Activated CD4-positive, alpha-beta T cell treated with anti-CD3 and anti-CD28 coated beads for 24 hours (primary cell): ENCODE results near the gene ABLIM2.

ENCODE experiments used
- DNase-seq, 2 donors: peaks; one replicate each; pipeline ENCODE4 v3.0.0-alpha.2; 2020; ENCODE audit warnings: low read depth in 2 of 2

Gene ABLIM2

DNA sequence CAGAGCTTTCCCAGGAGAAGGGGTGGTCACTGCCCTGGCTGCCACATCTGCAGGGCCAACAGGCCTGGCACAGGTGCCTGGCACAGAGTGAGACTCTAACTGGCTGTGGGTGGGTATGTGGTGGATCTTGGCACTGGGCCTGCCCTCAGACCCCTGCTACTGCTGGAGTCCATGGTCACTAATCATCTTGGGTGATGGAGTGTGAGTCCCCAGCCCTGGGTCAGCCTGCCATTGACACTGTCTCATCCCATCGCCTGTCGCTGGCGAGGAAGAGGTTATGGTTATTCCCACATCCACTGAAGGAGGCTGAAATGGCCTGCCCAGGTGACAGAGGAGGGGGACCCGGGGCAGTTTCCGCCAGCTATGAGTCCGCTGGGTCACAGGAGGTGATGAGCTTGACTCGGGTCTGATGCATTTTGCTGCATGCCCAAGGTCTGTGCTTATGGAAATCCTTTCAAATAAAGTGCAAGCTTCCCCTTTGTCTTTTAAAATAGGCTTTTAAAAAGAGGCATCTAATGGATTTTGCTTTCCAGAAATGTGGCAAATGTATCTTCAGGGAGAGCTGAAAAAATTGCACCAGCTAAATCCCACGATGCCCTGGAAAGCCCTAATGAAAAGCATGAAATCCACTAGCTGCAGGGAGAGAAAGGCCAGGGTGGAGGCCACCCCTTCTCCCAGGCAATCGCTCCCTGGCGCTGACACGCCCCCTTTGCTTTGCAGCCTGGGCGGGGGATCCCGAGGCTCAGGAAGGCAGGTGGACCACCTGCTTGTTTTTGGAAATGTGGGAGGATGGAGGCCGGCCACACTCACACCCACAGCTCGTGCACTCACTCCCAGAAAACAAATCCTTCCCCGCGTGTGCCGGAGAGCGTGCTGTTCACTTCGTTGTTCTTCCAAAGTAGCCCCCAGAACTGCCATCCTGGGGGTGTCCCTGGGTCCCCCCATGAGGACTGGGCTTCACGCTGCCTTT, 54.9 kb downstream of the ABLIM2 start:
- no peak for DNase-seq

DNA sequence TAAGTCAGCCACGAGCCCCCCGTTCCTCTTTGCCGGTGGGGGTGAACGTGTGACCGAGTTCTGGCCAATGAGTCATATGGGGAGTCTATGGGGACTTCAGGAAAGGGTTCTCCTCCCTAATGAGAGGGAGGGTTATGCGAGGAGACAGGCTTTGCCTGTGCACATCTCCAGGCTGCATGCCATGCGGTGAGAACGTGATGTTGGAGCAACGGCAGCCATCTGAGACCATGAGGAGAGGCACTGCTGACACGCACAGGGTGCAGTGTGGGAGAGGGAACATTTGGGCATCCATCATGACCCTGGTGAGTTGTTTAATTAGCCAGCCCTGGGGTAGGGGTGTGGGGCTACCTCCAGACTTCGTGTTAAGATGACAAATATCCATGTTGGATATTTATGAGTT, 55.8 kb downstream of the ABLIM2 start:
- DNase-seq, result no peak

DNA sequence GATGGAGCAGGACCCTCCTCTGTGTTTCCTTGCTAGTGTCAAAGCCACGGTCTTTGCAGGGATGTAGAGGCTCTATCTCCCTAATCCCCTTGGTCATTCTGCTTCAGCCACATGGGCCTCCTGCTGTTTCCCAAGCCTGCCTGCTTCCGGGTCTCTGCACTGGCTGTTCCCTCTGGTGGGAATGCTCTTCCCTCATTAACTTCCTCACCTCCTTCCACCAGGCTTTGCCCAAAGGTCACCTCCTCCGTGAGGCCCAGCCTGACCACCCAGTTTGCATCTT, 56.6 kb downstream of the ABLIM2 start:
- no peak for DNase-seq

DNA sequence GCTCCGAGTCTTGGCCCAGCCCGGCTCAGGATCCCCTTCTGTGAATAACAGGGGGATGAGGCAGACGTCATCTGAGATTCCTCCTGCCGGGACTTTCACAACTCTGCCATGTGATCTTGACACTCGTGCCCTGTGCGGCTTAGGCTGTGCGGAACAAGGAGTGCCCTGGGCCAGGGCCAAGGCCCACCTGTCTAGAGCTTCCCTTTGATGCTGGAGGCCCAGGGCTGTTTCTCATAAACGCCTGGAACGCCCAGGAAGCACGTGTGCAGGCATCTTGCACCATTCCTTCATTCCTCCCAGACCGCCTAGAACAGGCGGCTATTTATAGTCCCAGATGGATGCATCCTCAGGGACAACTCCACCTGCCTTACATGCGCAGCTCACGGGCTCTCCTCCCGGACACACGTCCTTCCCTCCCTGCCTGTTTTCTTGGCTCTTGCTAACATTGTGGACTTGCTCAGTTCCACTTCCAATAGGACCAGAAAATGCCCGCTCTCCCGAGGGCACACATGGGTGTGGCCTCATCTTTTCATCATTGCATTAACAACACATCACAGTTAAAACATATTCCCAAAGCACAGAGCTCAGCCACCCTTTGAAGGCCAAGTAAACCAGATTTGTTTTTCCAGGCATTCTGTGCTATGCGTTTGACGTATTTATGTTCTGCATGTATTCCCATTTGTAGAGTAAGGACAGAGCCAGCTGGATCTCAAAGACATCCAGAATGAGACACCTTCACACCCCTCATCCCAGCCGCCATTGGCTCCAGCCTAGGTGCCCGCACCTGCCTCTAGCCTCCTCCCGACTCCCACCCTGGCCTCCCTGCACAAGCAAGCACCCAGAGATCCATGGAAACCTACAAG, 57.2 kb downstream of the ABLIM2 start:
- no peak for DNase-seq

DNA sequence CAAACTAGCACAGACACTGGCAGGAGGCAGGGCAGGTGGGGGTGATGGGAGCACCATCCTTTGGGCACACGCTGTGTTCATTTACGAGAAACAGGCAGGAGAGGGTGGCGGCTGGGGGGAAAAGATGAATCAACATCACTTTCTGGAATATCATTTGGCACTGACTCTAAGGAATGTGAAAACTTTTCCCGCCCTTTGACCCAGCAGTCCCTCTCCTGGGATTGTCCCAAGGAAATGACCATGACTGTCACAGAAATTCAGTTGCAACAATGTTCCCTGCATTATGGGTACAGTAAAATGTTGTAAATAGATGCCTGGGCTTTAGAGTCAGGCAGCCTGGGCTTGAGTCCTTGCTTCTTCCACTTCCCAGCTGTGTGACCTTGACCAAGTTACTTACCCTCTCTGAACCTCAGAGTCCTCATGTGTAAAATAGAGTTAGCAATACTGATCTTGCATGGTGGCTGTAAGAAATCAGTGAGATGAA, 58.6 kb downstream of the ABLIM2 start:
- no peak for DNase-seq

DNA sequence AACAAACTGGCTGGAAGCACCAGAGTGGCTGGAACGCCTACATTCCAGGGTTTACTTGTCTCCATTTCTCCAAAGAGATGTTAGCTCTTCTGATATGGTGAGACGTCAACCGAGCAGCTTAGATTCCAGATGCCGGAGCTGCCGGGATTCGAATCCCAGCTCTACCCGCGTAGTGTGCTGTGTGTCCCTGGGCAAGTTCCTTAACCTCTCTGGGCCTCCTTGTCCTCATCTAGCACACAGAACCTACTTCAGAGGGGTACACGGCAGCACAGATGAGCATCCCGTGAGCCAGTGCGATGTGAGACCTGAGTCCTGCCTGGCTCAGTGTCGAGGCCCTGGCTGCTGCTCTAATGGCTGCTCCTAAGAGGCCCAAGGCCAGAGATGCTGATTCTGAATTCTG, 60.1 kb downstream of the ABLIM2 start:
- DNase-seq, result no peak

DNA sequence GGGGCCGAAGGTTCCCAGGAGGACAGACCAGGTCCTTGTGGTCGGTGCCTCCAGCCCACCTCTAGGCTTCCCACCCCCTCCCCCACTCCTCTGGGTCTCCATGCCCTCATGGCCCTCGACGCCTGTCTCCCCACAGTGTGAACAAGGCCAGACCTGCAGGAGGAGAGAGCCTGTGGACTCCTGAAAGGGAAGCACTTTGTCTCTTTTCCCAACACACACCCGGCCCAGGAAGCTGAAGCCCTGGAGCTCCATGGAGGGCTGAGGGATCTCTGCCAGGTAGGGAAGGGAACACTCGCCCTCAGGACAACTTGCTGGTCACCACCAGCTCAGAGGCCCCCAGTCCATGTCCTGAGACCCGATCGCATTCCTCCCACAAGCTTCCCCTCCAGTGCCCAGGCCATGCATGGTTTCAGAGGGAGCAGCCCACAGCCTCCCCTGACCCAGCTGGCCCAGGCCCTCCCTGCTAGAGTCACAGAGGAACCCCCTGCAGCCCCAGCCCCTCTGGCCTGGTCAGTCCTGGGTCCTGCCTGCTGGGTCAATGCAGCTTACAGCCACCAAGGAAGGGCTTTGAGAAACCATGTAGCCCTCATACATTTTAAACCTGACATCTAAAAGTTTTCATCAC, 60.8 kb downstream of the ABLIM2 start:
- DNase-seq, result no peak

DNA sequence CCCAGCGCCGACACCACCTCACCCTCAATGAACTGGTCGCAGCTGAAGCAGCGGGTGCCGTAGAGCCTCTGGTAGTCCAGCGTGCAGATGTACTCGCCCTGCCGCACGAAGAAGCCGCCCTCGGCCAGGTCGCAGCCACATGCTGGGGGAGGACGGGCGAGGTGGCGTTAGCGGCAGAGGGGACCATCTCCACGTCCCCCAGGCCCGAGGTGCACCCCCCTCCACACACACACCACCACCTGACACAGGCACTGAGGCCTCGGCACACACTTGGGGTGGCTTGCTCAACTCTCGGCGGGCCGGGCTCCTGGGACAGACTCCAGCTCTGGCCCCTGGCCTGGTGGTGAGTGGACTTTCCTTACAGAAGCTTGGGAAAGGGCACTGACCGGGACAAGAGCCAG, 61.5 kb downstream of the ABLIM2 start:
- no peak for DNase-seq

DNA sequence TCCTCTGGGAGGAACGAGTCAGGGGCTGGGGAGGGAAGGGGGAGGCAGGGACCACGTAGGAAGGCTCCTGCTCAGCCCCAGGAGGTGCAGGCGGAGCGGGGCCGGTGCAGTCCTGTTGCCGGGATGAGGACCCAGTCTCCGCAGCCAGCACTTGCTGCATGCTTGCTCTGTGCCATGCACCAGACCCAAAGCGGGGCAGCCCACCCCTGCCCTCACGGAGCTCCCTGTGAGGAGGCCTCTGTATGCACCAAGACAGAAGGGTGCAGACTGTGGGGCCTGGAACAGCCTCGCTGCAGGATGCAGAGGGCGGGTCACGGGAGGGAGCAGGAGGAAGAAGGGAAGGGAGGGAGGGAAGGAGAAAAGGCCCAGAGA, 61.9 kb downstream of the ABLIM2 start:
- no peak for DNase-seq

DNA sequence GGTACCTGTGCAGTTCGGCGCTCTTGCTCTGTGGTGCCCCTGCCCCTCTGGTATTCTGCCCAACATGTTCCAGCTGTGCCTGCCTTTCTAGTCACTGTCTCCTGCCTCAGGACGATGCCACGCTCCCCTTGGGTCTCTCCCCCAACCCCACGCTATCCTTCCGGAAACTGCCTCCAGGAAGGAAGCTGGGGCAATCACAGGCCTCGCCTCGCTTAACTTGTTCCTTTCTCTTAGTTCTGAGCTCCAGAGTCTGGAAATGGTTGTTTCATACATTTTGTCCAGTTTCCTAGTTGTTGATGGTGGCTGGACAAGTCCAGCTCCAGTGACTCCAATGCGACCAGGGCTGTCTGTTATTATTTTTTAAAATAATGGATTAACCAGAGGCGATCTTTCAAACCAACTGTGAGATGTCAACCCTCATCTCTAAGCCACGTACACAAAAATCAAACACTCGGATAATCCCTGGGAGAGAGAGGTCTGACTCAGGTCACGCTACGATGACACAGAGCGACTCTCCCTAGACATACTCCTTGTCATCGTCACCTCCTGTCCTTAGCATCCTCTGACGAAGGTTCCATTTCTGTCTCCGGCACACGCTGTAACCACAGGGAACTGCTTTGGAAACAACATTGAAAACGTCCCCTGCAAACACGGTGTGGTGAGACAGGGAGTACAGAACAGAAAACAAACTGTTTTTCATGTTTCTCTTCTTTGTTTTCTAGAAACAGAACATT, 62.5 kb downstream of the ABLIM2 start:
- DNase-seq, result no peak

DNA sequence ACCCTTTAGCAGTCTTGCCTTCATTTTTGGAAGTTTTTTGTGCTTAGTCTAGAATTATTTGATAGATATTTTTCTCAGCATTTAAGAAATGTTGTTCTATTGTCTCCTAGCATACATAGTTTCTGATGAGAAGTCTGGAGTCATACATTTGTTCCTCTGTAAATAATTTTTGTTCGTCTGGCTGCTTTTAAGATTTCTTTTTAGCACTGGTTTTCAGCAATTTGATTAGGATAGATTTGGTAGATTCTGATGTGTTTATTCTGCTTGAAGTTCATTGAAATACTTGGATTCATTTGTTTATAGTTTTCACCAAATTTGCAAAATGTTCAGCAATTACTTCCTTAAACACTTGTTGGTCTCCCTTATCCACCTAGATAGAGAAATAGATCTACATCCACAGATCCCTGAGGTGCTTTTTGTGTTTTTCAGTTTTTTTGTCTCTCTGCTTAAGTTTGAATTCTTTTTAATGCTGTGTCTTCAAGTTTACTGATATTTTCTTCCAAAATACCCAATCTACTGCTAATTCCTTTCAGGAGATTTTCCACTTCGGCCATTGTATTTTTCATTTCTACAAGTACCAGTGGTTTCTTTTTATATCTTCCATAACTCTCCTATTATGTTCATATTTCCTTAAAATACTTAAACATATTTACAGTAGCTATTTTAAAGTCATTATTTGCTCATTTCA, 64.9 kb downstream of the ABLIM2 start:
- DNase-seq, result no peak

DNA sequence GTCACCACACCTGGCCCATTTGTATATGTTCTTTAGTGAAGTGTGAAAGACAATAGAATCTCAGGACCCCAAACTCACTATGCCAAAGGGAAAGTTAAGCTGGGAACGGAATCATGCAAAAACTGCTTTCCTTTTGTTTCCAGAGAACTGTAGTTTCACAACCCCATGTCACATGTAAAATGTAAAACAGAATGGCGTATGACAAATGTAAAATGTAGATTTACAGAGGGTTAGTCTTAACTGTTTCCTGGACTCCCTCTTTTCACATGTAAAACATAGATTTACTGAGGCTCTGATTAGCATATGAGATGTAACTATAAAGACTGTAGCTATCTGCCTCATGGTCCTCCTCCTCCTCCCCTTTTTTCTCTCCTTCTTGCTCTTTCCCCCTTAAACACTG, 66.3 kb downstream of the ABLIM2 start:
- DNase-seq, result no peak

DNA sequence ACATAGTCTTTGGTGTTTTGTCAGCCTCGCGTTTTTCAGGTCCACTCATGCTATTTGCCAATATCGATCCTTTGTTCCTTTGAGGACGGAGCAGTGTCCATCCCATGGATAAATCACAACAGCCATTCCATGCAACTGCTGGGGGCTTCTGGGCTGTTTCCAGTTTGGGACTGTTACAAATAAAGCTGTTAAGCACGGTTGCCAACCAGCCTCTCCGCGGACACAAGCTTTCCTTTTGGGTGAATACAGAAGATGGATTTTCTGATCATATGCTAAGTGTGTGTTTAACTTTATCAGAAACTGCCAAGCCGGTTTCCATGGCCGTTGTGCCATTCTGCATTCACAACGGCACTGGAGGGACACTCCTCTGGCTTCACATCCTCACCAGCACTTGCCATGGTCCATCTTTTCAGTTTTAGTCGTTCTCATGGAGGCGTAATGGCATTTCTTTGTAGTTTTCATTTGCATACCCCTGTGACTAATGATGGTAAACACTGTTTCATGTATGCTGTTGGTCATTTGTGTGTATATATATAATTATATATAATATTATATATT, 67.8 kb downstream of the ABLIM2 start:
- DNase-seq, result no peak

DNA sequence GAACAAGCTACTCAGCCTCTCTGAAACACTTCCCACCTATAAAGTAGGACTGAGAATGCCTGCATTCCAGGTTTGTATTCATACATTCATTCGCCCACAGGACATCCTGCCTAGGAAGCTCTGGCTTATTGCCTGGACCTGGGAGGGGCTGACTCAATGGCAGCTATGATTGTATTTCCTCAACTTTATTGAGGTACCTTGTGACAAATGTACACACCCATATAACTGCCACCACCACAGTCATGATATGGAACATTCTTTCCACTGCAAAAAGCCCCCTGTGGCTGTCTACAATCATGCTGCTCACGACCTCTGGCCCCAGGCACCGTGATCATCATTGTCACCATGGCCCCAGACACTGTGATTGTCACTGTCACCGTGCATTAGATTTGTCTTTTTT, 68.3 kb downstream of the ABLIM2 start:
- no peak for DNase-seq

DNA sequence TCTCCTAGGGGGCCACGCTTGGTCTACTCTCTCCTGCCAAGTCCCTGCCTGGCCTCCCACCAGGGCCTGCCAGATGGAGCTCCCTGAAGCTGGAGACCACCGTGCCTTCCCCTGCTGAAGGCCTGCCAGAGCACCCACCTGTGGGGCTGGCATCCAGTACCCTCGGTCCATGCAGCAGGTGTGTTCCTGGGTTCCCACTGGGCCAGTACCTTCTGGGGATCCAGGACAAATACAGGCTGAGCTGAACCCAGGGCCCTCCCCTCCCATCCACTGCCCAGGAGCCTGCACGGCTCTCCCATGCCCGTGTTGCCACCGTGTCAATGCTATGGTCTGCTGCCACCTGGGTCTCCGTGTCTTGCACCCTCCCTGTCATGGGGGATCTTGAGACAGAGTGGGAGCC, 68.8 kb downstream of the ABLIM2 start:
- DNase-seq, result no peak

DNA sequence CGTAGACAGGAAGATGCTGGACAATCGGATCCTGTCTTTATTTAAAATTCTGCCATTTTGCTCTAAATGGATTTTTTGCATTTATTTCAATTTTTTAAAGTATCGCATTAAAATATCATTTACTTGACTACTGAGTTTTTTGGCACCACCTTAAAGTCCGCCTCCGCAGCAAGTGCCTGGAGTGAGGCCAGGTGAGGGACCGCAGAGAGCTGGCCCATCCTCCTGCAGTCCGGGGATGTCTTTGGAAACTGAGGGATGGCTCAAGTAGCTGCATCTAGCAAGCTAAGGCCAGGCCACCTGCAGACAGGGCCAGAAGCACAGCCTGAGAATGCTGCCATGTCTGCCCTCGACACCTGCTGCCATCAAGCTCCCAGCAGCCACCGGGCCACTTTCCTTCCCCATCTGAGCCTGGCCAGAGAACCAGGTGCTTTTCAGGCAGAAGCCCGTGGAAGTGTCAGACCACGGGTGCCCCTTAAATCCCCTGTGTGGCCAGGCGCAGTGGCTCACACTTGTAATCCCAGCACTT, 69.6 kb downstream of the ABLIM2 start:
- DNase-seq, result no peak

DNA sequence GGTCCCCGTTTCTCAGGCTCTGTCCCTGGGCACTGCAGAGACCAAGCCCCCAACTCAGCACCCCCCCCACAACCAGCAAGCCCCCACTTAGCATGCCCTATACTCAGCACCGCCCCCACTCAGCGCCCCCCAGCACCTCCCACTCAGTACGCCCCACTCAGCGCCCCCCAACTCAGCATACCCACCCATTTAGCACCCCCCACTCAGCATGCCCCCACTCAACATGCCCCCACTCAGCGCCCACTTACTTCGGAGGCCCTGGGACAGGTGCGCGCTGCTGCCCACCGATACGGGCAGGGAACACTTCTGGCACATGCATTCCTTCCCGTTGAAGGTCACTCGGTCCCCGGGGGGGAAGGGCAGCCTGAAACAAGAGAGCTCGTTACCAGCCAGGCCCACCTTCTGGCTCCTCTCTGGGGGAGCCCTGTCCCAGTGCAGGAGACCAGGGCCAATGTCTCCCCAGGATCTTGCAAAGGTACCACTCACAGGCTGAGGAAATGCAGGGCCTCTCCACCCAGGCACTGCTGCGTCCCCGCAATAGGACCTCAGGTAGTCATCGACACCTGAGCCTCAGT, 70.6 kb downstream of the ABLIM2 start:
- no peak for DNase-seq

DNA sequence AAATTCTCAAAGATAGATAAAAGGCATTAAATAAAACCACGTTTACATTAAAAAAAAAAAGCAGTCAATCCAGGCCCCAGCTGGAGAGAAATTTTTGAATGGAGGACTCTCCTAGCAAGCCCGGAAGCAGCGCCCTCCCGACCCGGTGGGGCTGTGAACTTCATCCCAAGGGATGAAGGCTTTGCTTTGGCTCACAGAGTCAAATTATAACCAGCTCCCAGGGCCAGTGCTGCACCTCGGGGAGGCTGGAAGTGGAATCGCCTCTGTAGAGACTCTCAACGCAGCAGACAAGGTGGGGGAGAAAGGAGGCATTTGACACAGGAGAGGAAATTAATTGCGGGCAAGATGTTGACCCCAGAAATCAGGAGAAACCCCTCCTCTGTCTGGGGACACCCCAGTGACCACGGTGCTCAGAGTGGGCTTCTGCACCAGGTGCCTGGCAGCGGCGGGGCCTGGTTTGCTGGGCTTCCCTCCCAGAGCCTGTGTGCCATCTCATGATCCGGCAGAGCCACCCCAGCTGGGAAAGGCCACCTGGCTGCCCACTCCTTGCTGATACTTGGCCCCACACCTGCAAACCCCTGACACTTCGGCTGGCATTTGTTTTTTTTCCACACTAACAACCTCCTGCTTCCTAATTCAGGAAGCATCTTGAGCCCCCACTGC, 71.7 kb downstream of the ABLIM2 start:
- no peak for DNase-seq

DNA sequence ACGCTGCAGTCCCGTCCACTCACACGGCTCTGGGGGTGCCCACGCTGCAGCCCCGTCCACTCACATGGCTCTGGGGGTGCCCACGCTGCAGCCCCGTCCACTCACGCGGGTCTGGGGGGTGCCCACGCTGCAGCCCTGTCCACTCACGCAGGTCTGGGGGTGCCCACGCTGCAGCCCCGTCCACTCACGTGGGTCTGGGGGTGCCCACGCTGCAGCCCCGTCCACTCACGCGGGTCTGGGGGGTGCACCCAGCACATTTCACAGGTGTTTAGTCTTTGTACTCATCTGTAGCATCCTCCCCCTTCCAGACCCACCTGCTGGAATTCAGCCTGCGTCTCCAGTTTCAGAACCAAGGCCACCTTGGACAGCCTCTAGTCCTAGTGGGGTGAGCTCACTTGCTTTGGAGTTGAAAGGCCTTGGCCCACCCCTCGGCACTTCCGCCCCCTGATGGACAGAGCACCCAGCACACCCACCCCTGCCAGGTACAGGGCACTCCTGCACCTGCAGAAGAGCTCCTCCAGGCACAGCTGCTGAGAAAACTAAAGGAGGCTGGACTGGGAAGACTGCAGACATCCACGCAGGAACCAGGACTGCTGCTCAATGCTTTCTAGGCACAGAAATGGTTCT, 73.0 kb downstream of the ABLIM2 start:
- no peak for DNase-seq
